GM12878 (cell line): Measurements from ENCODE around the gene CFAP57. TPM values are rescaled to one million over a fixed set of nuclear protein-coding genes. Genes with fewer than 3 reads are reported as not detected.

Experiments
- ATAC-seq: fragments of 200-7000 bp; cut with Tn5 transposase; 3 replicates; pipeline ENCODE4 v1.9.1; 2020; ENCODE audit warnings: mild to moderate bottlenecking, moderate library complexity
- BruUV-seq: library from RNA; stranded (reverse); fragments of 400-500 nt; replicated peaks from 2 replicates; lab custom pipeline; 2021; lab: Mats Ljungman, UMichigan
- CTCF ChIA-PET: fragments of 300-600 bp; sonication (Branson Sonifier 250); formaldehyde crosslinking; extraction: SDS; loops from one replicate; lab custom pipeline; 2021; ENCODE audit warnings: inconsistent platforms; lab: Yijun Ruan, JAX
- POLR2A ChIA-PET: fragments of 350-600 bp; formaldehyde crosslinking; extraction: SDS; loops from one replicate; lab custom pipeline; 2021; ENCODE audit warnings: inconsistent platforms; lab: Charles Lee
- RAD21 ChIA-PET: fragments of 300-600 bp; sonication (Branson Sonifier 250); formaldehyde crosslinking; loops from one replicate; lab custom pipeline; 2023; ENCODE audit warnings: antibody characterized with exemption; ENCODE audit not compliant: unreplicated experiment; lab: Charles Lee
- SMC1A ChIA-PET: fragments of 300-600 bp; sonication (Branson Sonifier 250); formaldehyde crosslinking; loops from one replicate; lab custom pipeline; 2023; ENCODE audit not compliant: unreplicated experiment, uncharacterized antibody; lab: Charles Lee
- DNase-seq: peaks from one replicate; pipeline ENCODE4 v3.0.0-alpha.2; 2011; ENCODE audit warnings: low read depth, low spot score
- FAIRE-seq: peaks from 3 replicates; lab custom pipeline; 2011; peaks lifted over from hg19 to GRCh38; lab: Jason Lieb, UNC
- H2AFZ ChIP-seq: 2 replicates; pipeline ENCODE4 v1.6.0; 2011; ENCODE audit warnings: low read depth, low read length, control low read depth; ENCODE audit not compliant: control insufficient read depth
- H3K27ac ChIP-seq: 2 replicates; pipeline ENCODE4 v1.5.1; 2011; ENCODE audit warnings: control low read depth; ENCODE audit not compliant: control insufficient read depth, insufficient read depth
- H3K27me3 ChIP-seq, 2 experiments: replicated peaks in 1 of 2; 2 replicates each; pipeline versions ENCODE4 v1.6.0 to v1.6.1; 2011; ENCODE audit warnings: low read length in 1 of 2; ENCODE audit not compliant: control insufficient read depth in 2 of 2, insufficient read depth in 2 of 2
- H3K36me3 ChIP-seq, 2 experiments: 2 replicates each; pipeline ENCODE4 v1.5.1; 2011; ENCODE audit warnings: low read length in 1 of 2; ENCODE audit not compliant: control insufficient read depth in 2 of 2, insufficient read depth in 2 of 2
- H3K4me1 ChIP-seq: 2 replicates; pipeline ENCODE4 v1.6.1; 2011; ENCODE audit warnings: mild to moderate bottlenecking, low read length, moderate library complexity, mixed read lengths; ENCODE audit not compliant: control insufficient read depth, insufficient read depth
- H3K4me2 ChIP-seq: 2 replicates; pipeline ENCODE4 v1.6.0; 2011; ENCODE audit warnings: control low read depth; ENCODE audit not compliant: control insufficient read depth, insufficient read depth
- H3K4me3 ChIP-seq: fragments of 200-600 bp; sonication (generic); 2 replicates; pipeline ENCODE4 v1.5.1; 2016
- H3K79me2 ChIP-seq: 2 replicates; pipeline ENCODE4 v1.6.0; 2011; ENCODE audit warnings: low read length; ENCODE audit not compliant: control insufficient read depth, insufficient read depth
- H3K9ac ChIP-seq: 2 replicates; pipeline ENCODE4 v1.8.0; 2011; ENCODE audit warnings: low read length, control low read depth, mixed read lengths; ENCODE audit not compliant: control insufficient read depth, insufficient read depth
- H3K9me3 ChIP-seq: replicated peaks from 3 replicates; pipeline ENCODE4 v1.5.1; 2011; ENCODE audit warnings: mild to moderate bottlenecking, low read length; ENCODE audit not compliant: control insufficient read depth, insufficient read depth
- H4K20me1 ChIP-seq: 2 replicates; pipeline ENCODE4 v1.6.0; 2011; ENCODE audit not compliant: control insufficient read depth, insufficient read depth
- BACH1 ChIP-seq: fragments of 450-650 bp; IDR thresholded peaks from 2 replicates; pipeline ENCODE4 v1.6.1; 2017; ENCODE audit warnings: mild to moderate bottlenecking, borderline replicate concordance
- BHLHE40 ChIP-seq, 2 experiments: fragments of 450-650 bp in 1 of 2; IDR thresholded peaks; 2 replicates each; pipeline ENCODE4 v1.6.1; 2011 to 2017; ENCODE audit warnings: low read depth in 2 of 2, borderline replicate concordance in 1 of 2, improper control_type of control experiment in 1 of 2, low read length in 1 of 2, mild to moderate bottlenecking in 1 of 2
- EED ChIP-seq: sonication (generic); IDR thresholded peaks from 2 replicates; pipeline ENCODE4 v1.6.1; 2016; ENCODE audit warnings: antibody characterized with exemption, low read depth
- FOS ChIP-seq: IDR thresholded peaks from 3 replicates; pipeline ENCODE4 v1.6.1; 2011; ENCODE audit warnings: borderline replicate concordance; ENCODE audit not compliant: insufficient read length; ENCODE audit errors: extremely low read depth
- IKZF2 ChIP-seq, 2 experiments: fragments of 450-650 bp; IDR thresholded peaks; 2 replicates each; pipeline ENCODE4 v1.6.1; 2017; ENCODE audit warnings: mild to moderate bottlenecking in 2 of 2, moderate library complexity in 2 of 2
- MEF2B ChIP-seq: fragments of 450-650 bp; IDR thresholded peaks from 2 replicates; pipeline ENCODE4 v1.6.1; 2018; ENCODE audit warnings: mild to moderate bottlenecking, moderate library complexity; ENCODE audit not compliant: partially characterized antibody, poor library complexity, severe bottlenecking
- PML ChIP-seq: IDR thresholded peaks from 2 replicates; pipeline ENCODE4 v1.6.1; 2012; ENCODE audit warnings: low read length, inconsistent platforms
- POLR2A ChIP-seq: IDR thresholded peaks from 2 replicates; pipeline ENCODE4 v1.6.1; 2011; ENCODE audit warnings: low read depth, mild to moderate bottlenecking, low read length
- RUNX3 ChIP-seq: IDR thresholded peaks from 2 replicates; pipeline ENCODE4 v1.6.1; 2012; ENCODE audit warnings: low read length, inconsistent platforms
- SREBF1 ChIP-seq: IDR thresholded peaks from 2 replicates; pipeline ENCODE4 v1.6.1; 2012; ENCODE audit warnings: mild to moderate bottlenecking, low read length
- TCF12 ChIP-seq: IDR thresholded peaks from 2 replicates; pipeline ENCODE4 v1.6.1; 2011; ENCODE audit warnings: low read depth, mild to moderate bottlenecking, low read length
- TCF7 ChIP-seq: IDR thresholded peaks from 2 replicates; pipeline ENCODE4 v1.6.1; 2014; ENCODE audit warnings: antibody characterized with exemption, borderline replicate concordance
- ZNF384 ChIP-seq: IDR thresholded peaks from 2 replicates; pipeline ENCODE4 v1.6.1; 2012; ENCODE audit warnings: low read depth, mild to moderate bottlenecking, low read length, improper control_type of control experiment, borderline replicate concordance
- WGBS: methylation state at CpG from one replicate; pipeline ENCODE4 v1.1.6; 2016; ENCODE audit warnings: low lambda C conversion rate; ENCODE audit not compliant: insufficient replicate concordance, insufficient coverage; ENCODE audit errors: missing lambda C conversion rate; 5-methylcytosine and 5-hydroxymethylcytosine counted together
- in situ Hi-C: fragments of 300-500 bp; cut with MboI; formaldehyde crosslinking; loops from 9 replicates; pipeline ENCODE4 v1.14.3; 2018; ENCODE audit warnings: mixed read lengths
- intact Hi-C: fragments of 100-400 bp; cut with micrococcal nuclease; formaldehyde crosslinking; loops from one replicate; pipeline ENCODE4 v1.14.2; 2022; ENCODE audit not compliant: unreplicated experiment
- polyA plus RNA-seq, 11 experiments: library from polyadenylated mRNA; depleted of rRNA in 4 of 11; unstranded in 6 of 11; stranded (reverse) in 5 of 11; fragments of >200 nt; fragmentation: Nextera tagmentation in 4 of 11; fragmentation: Illumina TruSeq in 1 of 11; extraction: Ambion mirVana in 4 of 11; extraction: Trizol in 1 of 11; gene quantifications; 1 replicate in 1 of 11; 2 replicates in 10 of 11; pipeline versions ENCODE4 v1.2.1 to v1.2.3, GENCODE V29; 2011 to 2016; ENCODE audit warnings: inconsistent platforms in 2 of 11, missing spikeins in 2 of 11, low read depth in 1 of 11
- total RNA-seq, 4 experiments: library from RNA; depleted of rRNA in 3 of 4; stranded (reverse); fragments of >200 nt in 3 of 4; fragmentation: Illumina TruSeq in 1 of 4; extraction: Trizol in 1 of 4; gene quantifications; 2 replicates each; pipeline versions ENCODE4 v1.2.1 to v1.2.3, GENCODE V29; 2013 to 2021
- TF ChIP-seq, protein P1 (sequence below): IDR thresholded peaks from 2 replicates; pipeline ENCODE4 v1.6.1; 2011; ENCODE audit warnings: low read depth, low read length, improper control_type of control experiment, borderline replicate concordance
- TF ChIP-seq, protein P2 (sequence below): fragments of 450-650 bp; IDR thresholded peaks from 2 replicates; pipeline ENCODE4 v1.6.1; 2017; ENCODE audit warnings: antibody characterized with exemption, mild to moderate bottlenecking, moderate library complexity
- TF ChIP-seq, protein P3 (sequence below): fragments of 450-650 bp; formaldehyde crosslinking; IDR thresholded peaks from 2 replicates; pipeline ENCODE4 v1.4.0; 2022; ENCODE audit warnings: mild to moderate bottlenecking, moderate library complexity

The CFAP57 gene
- total and polyA plus RNA-seq, 10 of the 15 experiments (the other 5 are each of a cell fraction or from before 2014, with no cell fraction given) = 0.45 to 4.8 (median 1.3) TPM

DNA sequence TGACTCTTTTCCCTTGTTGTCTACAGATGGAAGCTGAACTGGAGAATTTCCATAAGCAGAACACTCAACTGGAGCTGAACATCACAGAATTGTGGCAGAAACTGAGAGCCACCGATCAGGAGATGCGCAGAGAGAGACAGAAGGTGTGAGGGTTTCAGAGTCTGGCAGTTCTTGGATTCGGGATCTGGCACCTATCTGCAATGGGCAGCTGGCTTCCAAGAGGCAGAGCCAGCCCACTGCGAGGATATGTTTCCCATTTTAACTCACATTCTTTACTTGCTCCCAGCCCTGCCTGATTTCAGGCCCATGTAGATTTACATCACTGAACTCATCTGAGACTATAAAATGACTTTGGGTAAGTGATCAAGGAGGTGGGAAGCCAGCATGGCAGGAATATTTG, 60.4 kb downstream of the CFAP57 start:
- no peak for FAIRE-seq
- TF ChIP-seq ZNF384 = no peak
- TF ChIP-seq EED = no peak
- TF ChIP-seq MEF2B = no peak
- no peak for TF ChIP-seq IKZF2 (IDR thresholded peaks at IDR 0.05)
- TF ChIP-seq TCF12 = no peak
- TF ChIP-seq BHLHE40 (IDR thresholded peaks at IDR 0.05; ENCODE audit: borderline replicate concordance in 1 of 2, low read depth in 2 of 2, low read length in 1 of 2) = no peak
- TF ChIP-seq RUNX3 = no peak
- no peak for TF ChIP-seq FOS
- TF ChIP-seq TCF7 = no peak
- no peak for TF ChIP-seq PML
- TF ChIP-seq POLR2A = no peak
- TF ChIP-seq, protein P1, sequence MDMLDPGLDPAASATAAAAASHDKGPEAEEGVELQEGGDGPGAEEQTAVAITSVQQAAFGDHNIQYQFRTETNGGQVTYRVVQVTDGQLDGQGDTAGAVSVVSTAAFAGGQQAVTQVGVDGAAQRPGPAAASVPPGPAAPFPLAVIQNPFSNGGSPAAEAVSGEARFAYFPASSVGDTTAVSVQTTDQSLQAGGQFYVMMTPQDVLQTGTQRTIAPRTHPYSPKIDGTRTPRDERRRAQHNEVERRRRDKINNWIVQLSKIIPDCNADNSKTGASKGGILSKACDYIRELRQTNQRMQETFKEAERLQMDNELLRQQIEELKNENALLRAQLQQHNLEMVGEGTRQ = no peak
- TF ChIP-seq, protein P2, sequence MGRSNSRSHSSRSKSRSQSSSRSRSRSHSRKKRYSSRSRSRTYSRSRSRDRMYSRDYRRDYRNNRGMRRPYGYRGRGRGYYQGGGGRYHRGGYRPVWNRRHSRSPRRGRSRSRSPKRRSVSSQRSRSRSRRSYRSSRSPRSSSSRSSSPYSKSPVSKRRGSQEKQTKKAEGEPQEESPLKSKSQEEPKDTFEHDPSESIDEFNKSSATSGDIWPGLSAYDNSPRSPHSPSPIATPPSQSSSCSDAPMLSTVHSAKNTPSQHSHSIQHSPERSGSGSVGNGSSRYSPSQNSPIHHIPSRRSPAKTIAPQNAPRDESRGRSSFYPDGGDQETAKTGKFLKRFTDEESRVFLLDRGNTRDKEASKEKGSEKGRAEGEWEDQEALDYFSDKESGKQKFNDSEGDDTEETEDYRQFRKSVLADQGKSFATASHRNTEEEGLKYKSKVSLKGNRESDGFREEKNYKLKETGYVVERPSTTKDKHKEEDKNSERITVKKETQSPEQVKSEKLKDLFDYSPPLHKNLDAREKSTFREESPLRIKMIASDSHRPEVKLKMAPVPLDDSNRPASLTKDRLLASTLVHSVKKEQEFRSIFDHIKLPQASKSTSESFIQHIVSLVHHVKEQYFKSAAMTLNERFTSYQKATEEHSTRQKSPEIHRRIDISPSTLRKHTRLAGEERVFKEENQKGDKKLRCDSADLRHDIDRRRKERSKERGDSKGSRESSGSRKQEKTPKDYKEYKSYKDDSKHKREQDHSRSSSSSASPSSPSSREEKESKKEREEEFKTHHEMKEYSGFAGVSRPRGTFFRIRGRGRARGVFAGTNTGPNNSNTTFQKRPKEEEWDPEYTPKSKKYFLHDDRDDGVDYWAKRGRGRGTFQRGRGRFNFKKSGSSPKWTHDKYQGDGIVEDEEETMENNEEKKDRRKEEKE = no peak
- no peak for TF ChIP-seq BACH1
- no peak for TF ChIP-seq SREBF1
- TF ChIP-seq, protein P3, sequence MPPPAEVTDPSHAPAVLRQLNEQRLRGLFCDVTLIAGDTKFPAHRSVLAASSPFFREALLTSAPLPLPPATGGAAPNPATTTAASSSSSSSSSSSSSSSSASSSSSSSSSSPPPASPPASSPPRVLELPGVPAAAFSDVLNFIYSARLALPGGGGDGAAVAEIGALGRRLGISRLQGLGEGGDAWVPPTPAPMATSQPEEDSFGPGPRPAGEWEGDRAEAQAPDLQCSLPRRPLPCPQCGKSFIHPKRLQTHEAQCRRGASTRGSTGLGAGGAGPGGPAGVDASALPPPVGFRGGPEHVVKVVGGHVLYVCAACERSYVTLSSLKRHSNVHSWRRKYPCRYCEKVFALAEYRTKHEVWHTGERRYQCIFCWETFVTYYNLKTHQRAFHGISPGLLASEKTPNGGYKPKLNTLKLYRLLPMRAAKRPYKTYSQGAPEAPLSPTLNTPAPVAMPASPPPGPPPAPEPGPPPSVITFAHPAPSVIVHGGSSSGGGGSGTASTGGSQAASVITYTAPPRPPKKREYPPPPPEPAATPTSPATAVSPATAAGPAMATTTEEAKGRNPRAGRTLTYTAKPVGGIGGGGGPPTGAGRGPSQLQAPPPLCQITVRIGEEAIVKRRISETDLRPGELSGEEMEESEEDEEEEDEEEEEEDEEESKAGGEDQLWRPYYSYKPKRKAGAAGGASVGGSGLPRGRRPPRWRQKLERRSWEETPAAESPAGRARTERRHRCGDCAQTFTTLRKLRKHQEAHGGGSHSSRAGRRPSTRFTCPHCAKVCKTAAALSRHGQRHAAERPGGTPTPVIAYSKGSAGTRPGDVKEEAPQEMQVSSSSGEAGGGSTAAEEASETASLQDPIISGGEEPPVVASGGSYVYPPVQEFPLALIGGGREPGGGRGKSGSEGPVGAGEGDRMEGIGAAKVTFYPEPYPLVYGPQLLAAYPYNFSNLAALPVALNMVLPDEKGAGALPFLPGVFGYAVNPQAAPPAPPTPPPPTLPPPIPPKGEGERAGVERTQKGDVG = no peak

More for the DNA sequence above, 60.4 kb downstream of the CFAP57 start:
- H3K4me2 ChIP-seq = no peak overlapping the region
- intact Hi-C loops = no loop called here
- H3K4me1 ChIP-seq = no peaks in the 10 kb centered on the region
- RAD21 ChIA-PET = interaction anchor here (1.4 to 1.9 kb wide), 2 partner anchors 126 to 182 kb away, joined by 4 read pairs; partner anchors contain the start of gene CDC20
- no peaks in the 10 kb centered on the region for H3K9me3 ChIP-seq
- ATAC-seq (no peak), DNase-seq (no peak)
- H3K79me2 ChIP-seq = no peaks in the 10 kb centered on the region
- WGBS = 71% methylated on average over 4 of the region's 4 CpGs
- no peaks in the 10 kb centered on the region for H3K27me3 ChIP-seq
- SMC1A ChIA-PET = interaction anchor here (1.6 to 6.5 kb wide), 2 partner anchors 35 to 182 kb away, joined by 4 to 63 read pairs; no protein-coding TSS in a partner anchor
- no peak overlapping the region for H2AFZ ChIP-seq
- H3K36me3 ChIP-seq = peaks cover 3 to 11% of the 10 kb centered on the region in 2 experiments; a peak in 2 of 4 replicates
- no peak overlapping the region for H3K27ac ChIP-seq
- CTCF ChIA-PET = interaction anchor here (1.1 to 3.4 kb wide), 3 partner anchors 182 to 310 kb away, joined by 3 to 11 read pairs (median 4); no protein-coding TSS in a partner anchor
- no peak overlapping the region for H3K9ac ChIP-seq
- POLR2A ChIA-PET = no interaction called here
- in situ Hi-C loops = no loop called here
- H3K4me3 ChIP-seq = no peak overlapping the region
- no peaks in the 10 kb centered on the region for H4K20me1 ChIP-seq
- BruUV-seq = no TSS peak
